Mesendoderm (in vitro differentiated cells): Measurements from ENCODE around the gene MYL4. TPM values are rescaled to one million over a fixed set of nuclear protein-coding genes. Genes with fewer than 3 reads are reported as not detected.
"Not testable (repeated sequence)": the region's sequence is repeated elsewhere in the genome, so short reads cannot be mapped to it uniquely, and the experiment has no call there.

Experiments used
- DNase-seq: peaks from one replicate; pipeline ENCODE4 v3.0.0; 2013
- H2AK5ac ChIP-seq: 2 replicates; pipeline ENCODE4 v1.6.1; 2013; ENCODE audit warnings: low read length, inconsistent platforms
- H2BK120ac ChIP-seq: 2 replicates; pipeline ENCODE4 v1.6.1; 2013; ENCODE audit warnings: low read depth, mild to moderate bottlenecking, low read length, moderate library complexity, mixed read lengths
- H2BK15ac ChIP-seq: replicated peaks from 2 replicates; pipeline ENCODE4 v1.6.1; 2013; ENCODE audit warnings: low read depth, mild to moderate bottlenecking, moderate library complexity
- H2BK5ac ChIP-seq: 2 replicates; pipeline ENCODE4 v1.6.1; 2013; ENCODE audit warnings: low read length, inconsistent platforms
- H3K18ac ChIP-seq: 2 replicates; pipeline ENCODE4 v1.6.1; 2013; ENCODE audit warnings: mild to moderate bottlenecking, low read length, mixed read lengths
- H3K23ac ChIP-seq: one replicate; pipeline ENCODE4 v1.6.1; 2013; ENCODE audit warnings: low read length
- H3K27ac ChIP-seq: 2 replicates; pipeline ENCODE4 v1.5.1; 2013; ENCODE audit warnings: low read depth, mild to moderate bottlenecking, inconsistent platforms, low read length, moderate library complexity
- H3K27me3 ChIP-seq: 2 replicates; pipeline ENCODE4 v1.6.1; 2013; ENCODE audit warnings: low read length, control low read depth, mild to moderate bottlenecking, inconsistent platforms; ENCODE audit not compliant: insufficient read depth, poor library complexity
- H3K36me3 ChIP-seq: 2 replicates; pipeline ENCODE4 v1.6.1; 2013; ENCODE audit warnings: low read length, inconsistent platforms; ENCODE audit not compliant: control insufficient read depth, insufficient read depth
- H3K4ac ChIP-seq: one replicate; pipeline ENCODE4 v1.6.1; 2013; ENCODE audit warnings: low read depth, mild to moderate bottlenecking, low read length, moderate library complexity
- H3K4me1 ChIP-seq: 2 replicates; pipeline ENCODE4 v1.6.1; 2013; ENCODE audit warnings: low read depth, low read length, inconsistent platforms; ENCODE audit not compliant: control insufficient read depth
- H3K4me2 ChIP-seq: 2 replicates; pipeline ENCODE4 v1.6.1; 2013; ENCODE audit warnings: low read length
- H3K4me3 ChIP-seq: 2 replicates; pipeline ENCODE4 v1.5.1; 2013; ENCODE audit warnings: mild to moderate bottlenecking, low read length
- H3K56ac ChIP-seq: one replicate; pipeline ENCODE4 v1.6.1; 2013; ENCODE audit warnings: low read length
- H3K79me1 ChIP-seq: 2 replicates; pipeline ENCODE4 v1.6.1; 2013; ENCODE audit warnings: low read length, inconsistent platforms
- H3K79me2 ChIP-seq: 2 replicates; pipeline ENCODE4 v1.6.1; 2013; ENCODE audit warnings: mild to moderate bottlenecking, low read length; ENCODE audit not compliant: control insufficient read depth, insufficient read depth
- H3K9ac ChIP-seq: 2 replicates; pipeline ENCODE4 v1.6.1; 2013; ENCODE audit warnings: low read length, inconsistent platforms
- H4K5ac ChIP-seq: one replicate; pipeline ENCODE4 v1.6.1; 2013; ENCODE audit warnings: low read length
- H4K8ac ChIP-seq: one replicate; pipeline ENCODE4 v1.6.1; 2013; ENCODE audit warnings: low read depth, mild to moderate bottlenecking, control low read depth, low read length, moderate library complexity
- WGBS: extraction: QIAGEN DNeasy Blood & Tissue Kit; methylation state at CpG from one replicate; pipeline ENCODE4 v1.1.7; 2013; ENCODE audit warnings: low lambda C conversion rate, missing lambda C conversion rate; ENCODE audit not compliant: insufficient coverage; ENCODE audit errors: extremely low coverage; 5-methylcytosine and 5-hydroxymethylcytosine counted together
- polyA plus RNA-seq, 2 experiments: library from polyadenylated mRNA; stranded (reverse); fragments of 200-250 nt; gene quantifications; one replicate each; pipeline ENCODE4 v1.2.3, GENCODE V29; 2013

MYL4 gene
- 1.1 TPM for polyA plus RNA-seq (2013, experiment 1 of 2)
- polyA plus RNA-seq (2013, experiment 2 of 2): 1.1 TPM

DNA sequence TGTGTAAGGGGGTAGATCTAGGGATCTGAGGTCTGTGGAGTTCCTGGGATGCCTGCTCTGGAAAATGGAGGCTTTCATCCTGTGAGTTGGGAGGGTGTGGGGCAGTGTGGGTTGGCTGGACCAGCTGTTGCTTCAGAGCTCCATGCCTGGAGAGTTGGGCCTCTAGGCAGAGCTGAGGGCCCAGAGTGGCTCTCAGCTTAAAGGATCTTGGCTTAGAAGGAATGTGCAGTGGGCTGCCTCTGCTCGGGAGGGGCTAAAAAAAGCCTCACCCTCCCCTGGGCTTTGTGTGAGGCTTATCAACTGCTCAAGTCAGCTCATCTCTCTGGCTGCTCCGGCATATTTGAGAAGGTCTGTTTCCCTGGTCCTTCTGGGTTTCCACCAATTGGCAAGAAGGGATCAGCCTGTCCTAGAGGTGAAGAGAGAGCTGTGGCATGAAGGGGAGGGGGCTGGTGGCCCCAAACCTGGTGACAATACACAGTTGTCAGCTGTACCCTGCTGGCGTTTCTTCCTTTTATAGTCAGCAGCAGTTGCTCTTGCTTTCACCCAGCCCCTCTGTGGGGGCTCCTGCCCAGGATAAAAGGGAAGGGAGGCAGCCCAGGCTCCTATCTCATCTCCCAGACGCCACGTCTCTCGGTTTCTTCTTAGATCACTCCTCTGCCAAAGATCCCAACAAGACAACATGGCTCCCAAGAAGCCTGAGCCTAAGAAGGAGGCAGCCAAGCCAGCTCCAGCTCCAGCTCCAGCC lies at the start of gene MYL4:
TSS of gene MYL4 (plus strand) at position 605 of the 745 bp plus-strand sequence. CDS start at position 680, 75 bp downstream.
- H3K9ac ChIP-seq: no peak within 1 kb of the TSS
- H2BK120ac ChIP-seq: no peak within 1 kb of the TSS
- H3K27me3 ChIP-seq: no peaks in the 10 kb centered on the region
- no peak within 1 kb of the TSS for H3K27ac ChIP-seq
- no peak within 1 kb of the TSS for H3K4me3 ChIP-seq
- no peak within 1 kb of the TSS for H3K4me2 ChIP-seq
- H2BK5ac ChIP-seq: no peak within 1 kb of the TSS
- no peaks in the 10 kb centered on the region for H3K79me2 ChIP-seq
- no peak within 1 kb of the TSS for H3K23ac ChIP-seq
- DNase-seq: peak; percentile 81
- H3K79me1 ChIP-seq: no peaks in the 10 kb centered on the region
- H2BK15ac ChIP-seq: no peak within 1 kb of the TSS
- H3K4me1 ChIP-seq: peaks cover 2% of the 10 kb centered on the region
- no CpG with 5 or more reads among the region's 6 CpGs for WGBS
- no peak within 1 kb of the TSS for H3K18ac ChIP-seq
- H3K36me3 ChIP-seq: no peaks in the 10 kb centered on the region
- H4K5ac ChIP-seq: peak within 1 kb of the TSS; percentile 33
- no peak within 1 kb of the TSS for H2AK5ac ChIP-seq
- no peak within 1 kb of the TSS for H3K4ac ChIP-seq
- H3K56ac ChIP-seq: peak within 1 kb of the TSS; percentile 46
- no peak within 1 kb of the TSS for H4K8ac ChIP-seq

DNA sequence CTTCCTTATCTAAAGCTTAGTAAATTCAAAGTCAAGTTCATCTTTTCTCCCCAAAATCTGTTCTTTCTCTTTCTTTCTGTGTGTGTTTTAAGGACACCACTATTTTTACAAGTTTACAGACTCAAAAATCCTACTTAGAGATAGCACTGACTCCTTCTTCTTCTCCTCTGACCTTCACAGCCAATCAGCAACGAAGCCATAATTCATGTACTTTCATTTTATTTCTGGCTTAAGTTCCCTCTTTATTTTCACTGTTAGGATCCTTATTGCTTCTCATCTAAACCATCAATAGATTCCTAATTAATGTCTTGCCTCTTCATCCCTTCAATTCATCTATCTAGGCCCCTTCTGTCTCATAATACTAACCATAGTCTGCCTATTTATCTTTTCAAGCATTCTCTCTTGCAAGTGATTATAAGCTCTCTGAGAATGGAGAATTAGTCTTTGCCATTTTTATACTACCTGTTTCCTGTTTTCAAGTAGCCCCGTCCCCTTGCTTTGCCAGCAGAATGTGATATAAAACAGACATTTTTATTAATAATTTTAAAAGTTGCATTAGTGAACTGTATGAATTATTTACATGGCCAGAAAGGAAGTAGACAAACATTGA lies 47.0 kb upstream of the MYL4 start:
- no peak for DNase-seq
- H3K4ac ChIP-seq: no peak overlapping the region
- H4K5ac ChIP-seq: no peak overlapping the region
- H3K79me1 ChIP-seq: no peaks in the 10 kb centered on the region
- H3K18ac ChIP-seq: no peak overlapping the region
- no peak overlapping the region for H2BK120ac ChIP-seq
- WGBS: no CpG with 5 or more reads among the region's 2 CpGs
- no peak overlapping the region for H3K9ac ChIP-seq
- no peak overlapping the region for H2AK5ac ChIP-seq
- no peak overlapping the region for H3K23ac ChIP-seq
- H4K8ac ChIP-seq: no peak overlapping the region
- no peaks in the 10 kb centered on the region for H3K79me2 ChIP-seq
- H3K4me3 ChIP-seq: no peak overlapping the region
- no peak overlapping the region for H3K27ac ChIP-seq
- H2BK15ac ChIP-seq: no peak overlapping the region
- H3K4me1 ChIP-seq: no peaks in the 10 kb centered on the region
- H3K56ac ChIP-seq: no peak overlapping the region
- no peaks in the 10 kb centered on the region for H3K27me3 ChIP-seq
- H3K36me3 ChIP-seq: peaks cover 2% of the 10 kb centered on the region
- no peak overlapping the region for H3K4me2 ChIP-seq
- H2BK5ac ChIP-seq: no peak overlapping the region

DNA sequence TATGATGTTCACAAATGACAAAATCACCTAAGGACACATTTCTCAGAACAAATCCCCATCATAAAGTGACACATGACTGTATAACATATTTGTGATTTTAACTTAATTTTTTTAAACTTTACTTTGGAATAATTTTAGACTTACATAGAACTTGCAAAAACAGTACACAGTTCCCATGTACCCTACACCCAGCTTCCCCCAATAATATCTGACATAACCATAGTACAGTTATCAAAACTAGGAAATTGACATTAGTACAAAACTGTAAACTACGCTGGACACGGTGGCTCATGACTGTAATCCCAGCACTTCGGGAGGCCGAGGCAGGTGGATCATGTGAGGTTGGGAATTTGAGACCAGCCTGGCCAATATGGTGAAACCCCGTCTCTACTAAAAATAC lies 44.9 kb upstream of the MYL4 start:
- Histone ChIP-seq H4K5ac (no peak overlapping the region), H3K56ac (no peak overlapping the region), H3K4me1 (peaks cover 3% of the 10 kb centered on the region), H3K4ac (no peak overlapping the region), H3K23ac (no peak overlapping the region), H2AK5ac (no peak overlapping the region), H2BK5ac (no peak overlapping the region), H2BK120ac (no peak overlapping the region), H3K4me3 (no peak overlapping the region), H2BK15ac (no peak overlapping the region), H3K36me3 (peaks cover under 1% of the 10 kb centered on the region), H3K79me1 (no peaks in the 10 kb centered on the region), H3K4me2 (no peak overlapping the region), H3K18ac (no peak overlapping the region), H3K9ac (no peak overlapping the region), H3K27ac (no peak overlapping the region), H4K8ac (no peak overlapping the region), H3K27me3 (no peaks in the 10 kb centered on the region), H3K79me2 (no peaks in the 10 kb centered on the region)
- no CpG with 5 or more reads among the region's 5 CpGs for WGBS
- no peak for DNase-seq

DNA sequence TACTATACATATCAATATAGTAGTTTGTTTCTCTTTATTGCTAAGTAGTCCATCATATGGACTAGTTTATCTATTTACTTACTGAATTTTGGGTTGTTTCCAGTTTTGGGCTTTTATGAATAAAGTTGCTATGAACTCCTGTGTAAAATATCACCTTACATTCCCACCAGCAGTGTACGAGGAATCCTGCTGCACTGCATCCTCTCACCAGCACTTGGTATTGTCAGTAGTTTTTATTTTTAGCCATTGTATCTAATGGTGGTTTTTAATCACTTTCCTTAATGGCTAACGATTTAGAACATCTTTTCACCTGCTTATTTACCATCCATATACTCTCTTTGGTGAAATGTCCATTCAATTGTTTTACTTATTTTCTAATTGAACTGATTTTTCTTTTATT lies 44.0 kb upstream of the MYL4 start:
- Histone ChIP-seq H3K27me3 (no peaks in the 10 kb centered on the region), H3K27ac (no peak overlapping the region), H3K4me2 (no peak overlapping the region), H4K8ac (no peak overlapping the region), H3K4me3 (no peak overlapping the region), H4K5ac (no peak overlapping the region), H3K4me1 (peaks cover 3% of the 10 kb centered on the region), H3K23ac (no peak overlapping the region), H2BK120ac (no peak overlapping the region), H3K56ac (no peak overlapping the region), H3K4ac (no peak overlapping the region), H3K79me2 (no peaks in the 10 kb centered on the region), H2AK5ac (no peak overlapping the region), H3K18ac (no peak overlapping the region), H3K36me3 (no peaks in the 10 kb centered on the region), H3K9ac (no peak overlapping the region), H3K79me1 (no peaks in the 10 kb centered on the region), H2BK5ac (no peak overlapping the region), H2BK15ac (no peak overlapping the region)
- no CpG with 5 or more reads among the region's 2 CpGs for WGBS
- DNase-seq: no peak

DNA sequence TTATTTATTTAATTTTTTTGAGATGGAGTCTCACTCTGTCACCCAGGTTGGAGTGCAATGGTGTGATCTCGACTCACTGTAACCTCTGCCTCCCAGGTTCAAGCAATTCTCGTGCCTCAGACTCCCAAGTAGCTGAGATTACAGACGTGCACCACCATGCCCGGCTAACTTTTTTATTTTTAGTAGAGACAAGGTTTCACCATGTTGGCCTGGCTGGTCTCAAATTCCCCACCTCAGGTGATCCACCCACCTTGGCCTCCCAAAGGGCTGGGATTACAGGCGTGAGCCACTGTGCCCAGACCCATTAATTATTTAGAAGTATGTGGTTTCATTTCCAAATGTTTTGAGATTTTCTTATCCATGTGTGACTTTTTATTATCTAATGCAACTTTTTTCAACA lies 42.3 kb upstream of the MYL4 start:
- not testable (repeated sequence) for H3K36me3 ChIP-seq, H4K5ac ChIP-seq, H2BK120ac ChIP-seq, H3K4me3 ChIP-seq, H3K4ac ChIP-seq, H4K8ac ChIP-seq, H2BK15ac ChIP-seq, H3K56ac ChIP-seq, H3K9ac ChIP-seq, H3K79me1 ChIP-seq, H2AK5ac ChIP-seq, H3K27me3 ChIP-seq, H2BK5ac ChIP-seq, H3K4me1 ChIP-seq, H3K18ac ChIP-seq, H3K79me2 ChIP-seq, DNase-seq, H3K23ac ChIP-seq, H3K27ac ChIP-seq, H3K4me2 ChIP-seq
- no CpG with 5 or more reads among the region's 5 CpGs for WGBS
